GM18868 (cell line): ENCODE measurements around the gene ADRB1.

Source experiments
- ATAC-seq: cut with Tn5 transposase; IDR thresholded peaks from one replicate; pipeline ENCODE4 v1.9.1; 2021; ENCODE audit warnings: mild to moderate bottlenecking, moderate library complexity; ENCODE audit not compliant: unreplicated experiment

ADRB1 gene

GRCh38 chr10:114025611-114026130 is 18.0 kb upstream of the ADRB1 start:
- no peak for ATAC-seq

- ATAC-seq = peak; percentile 53
These were observed 17.3 kb upstream of the ADRB1 start for GRCh38 chr10:114026189-114027040.

GRCh38 chr10:114027041-114027394 is 16.6 kb upstream of the ADRB1 start:
- no peak for ATAC-seq

- no peak for ATAC-seq
These were observed 15.7 kb upstream of the ADRB1 start for GRCh38 chr10:114027951-114028350.

DNA sequence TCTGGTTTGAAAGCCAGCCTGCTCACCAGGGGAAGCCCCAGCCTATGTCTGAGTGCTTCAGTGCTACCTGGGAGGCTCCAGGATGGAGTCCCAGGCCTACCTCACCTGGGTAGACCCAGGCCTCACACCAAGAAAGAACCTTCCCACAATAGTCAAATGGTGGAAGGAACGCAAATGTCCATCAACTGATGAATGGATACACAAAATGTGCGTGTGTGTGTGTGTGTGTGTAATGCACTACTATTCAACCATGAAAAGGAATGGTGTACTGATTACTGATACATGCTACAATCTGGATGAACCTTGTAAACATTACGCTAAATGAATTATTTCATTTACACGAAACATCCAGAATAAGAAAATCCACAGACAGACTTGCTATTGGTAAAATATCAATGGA is 15.2 kb upstream of the ADRB1 start:
- ATAC-seq = no peak

DNA sequence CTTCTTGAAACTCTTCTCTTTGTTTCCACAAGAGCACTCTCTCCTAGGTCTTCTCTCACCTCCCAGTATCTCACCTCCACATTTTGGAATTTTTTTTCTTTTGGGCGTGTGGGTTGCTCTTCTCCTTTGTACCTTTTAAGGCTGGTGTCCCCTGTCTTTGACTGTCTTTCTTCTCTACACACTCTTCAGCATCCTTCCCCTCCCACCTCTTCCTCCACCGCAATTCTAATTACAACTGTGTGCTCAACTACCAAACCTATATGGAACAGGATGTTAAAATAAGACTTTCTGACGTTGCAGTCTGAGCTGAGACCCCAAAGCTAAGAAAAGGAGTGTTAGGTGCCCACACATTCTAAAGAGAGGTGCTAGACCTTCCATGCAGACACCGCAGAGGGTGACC is 14.0 kb upstream of the ADRB1 start:
- no peak for ATAC-seq

- ATAC-seq = no peak
These were observed 13.5 kb upstream of the ADRB1 start for GRCh38 chr10:114030140-114030539.

- no peak for ATAC-seq
These were observed 12.3 kb upstream of the ADRB1 start for GRCh38 chr10:114031073-114031972.

- ATAC-seq = no peak
These were observed 10.1 kb upstream of the ADRB1 start for GRCh38 chr10:114033566-114033965.

- ATAC-seq = no peak
These were observed 8.6 kb upstream of the ADRB1 start for GRCh38 chr10:114034923-114035645.

- ATAC-seq = no peak
These were observed 7.9 kb upstream of the ADRB1 start for GRCh38 chr10:114035791-114036190.

GRCh38 chr10:114038819-114039218 is 4.8 kb upstream of the ADRB1 start:
- no peak for ATAC-seq

GRCh38 chr10:114041166-114041565 is 2.5 kb upstream of the ADRB1 start:
- ATAC-seq = no peak

DNA sequence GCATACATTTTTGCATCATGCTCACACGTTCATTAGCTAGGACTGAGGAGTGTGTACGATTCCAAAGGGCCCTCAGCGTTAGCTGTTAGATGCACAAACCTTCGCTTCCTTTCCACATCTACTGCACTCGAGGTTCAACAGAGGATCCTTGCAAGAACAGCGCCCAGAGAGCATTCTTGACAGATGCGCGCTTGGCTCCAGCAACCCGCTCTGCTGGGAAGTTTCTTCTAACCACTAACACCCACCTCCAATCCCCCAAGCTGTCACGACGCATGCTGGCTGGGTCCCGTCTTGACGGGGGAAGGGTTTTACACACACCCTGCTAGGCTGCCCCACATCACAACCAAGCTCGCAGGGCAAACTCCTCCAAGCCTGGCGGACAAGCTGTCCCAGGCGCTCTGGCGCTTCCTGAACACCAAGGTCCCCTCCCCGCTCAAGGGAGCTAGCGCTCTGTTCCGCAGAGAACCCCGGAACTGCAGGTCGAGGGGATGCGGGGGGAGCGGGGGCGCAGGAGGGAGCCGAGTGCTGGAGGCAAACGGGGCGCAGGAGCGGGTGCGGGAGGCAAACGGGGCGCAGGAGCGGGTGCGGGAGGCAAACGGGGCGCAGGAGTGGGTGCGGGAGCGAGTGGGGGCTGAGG is 653 bp upstream of the ADRB1 start:
- peak; percentile 59 for ATAC-seq

DNA sequence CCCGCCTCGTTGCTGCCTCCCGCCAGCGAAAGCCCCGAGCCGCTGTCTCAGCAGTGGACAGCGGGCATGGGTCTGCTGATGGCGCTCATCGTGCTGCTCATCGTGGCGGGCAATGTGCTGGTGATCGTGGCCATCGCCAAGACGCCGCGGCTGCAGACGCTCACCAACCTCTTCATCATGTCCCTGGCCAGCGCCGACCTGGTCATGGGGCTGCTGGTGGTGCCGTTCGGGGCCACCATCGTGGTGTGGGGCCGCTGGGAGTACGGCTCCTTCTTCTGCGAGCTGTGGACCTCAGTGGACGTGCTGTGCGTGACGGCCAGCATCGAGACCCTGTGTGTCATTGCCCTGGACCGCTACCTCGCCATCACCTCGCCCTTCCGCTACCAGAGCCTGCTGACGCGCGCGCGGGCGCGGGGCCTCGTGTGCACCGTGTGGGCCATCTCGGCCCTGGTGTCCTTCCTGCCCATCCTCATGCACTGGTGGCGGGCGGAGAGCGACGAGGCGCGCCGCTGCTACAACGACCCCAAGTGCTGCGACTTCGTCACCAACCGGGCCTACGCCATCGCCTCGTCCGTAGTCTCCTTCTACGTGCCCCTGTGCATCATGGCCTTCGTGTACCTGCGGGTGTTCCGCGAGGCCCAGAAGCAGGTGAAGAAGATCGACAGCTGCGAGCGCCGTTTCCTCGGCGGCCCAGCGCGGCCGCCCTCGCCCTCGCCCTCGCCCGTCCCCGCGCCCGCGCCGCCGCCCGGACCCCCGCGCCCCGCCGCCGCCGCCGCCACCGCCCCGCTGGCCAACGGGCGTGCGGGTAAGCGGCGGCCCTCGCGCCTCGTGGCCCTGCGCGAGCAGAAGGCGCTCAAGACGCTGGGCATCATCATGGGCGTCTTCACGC is 825 bp downstream of the ADRB1 start:
- ATAC-seq = no peak

- ATAC-seq = no peak
These were observed 1.7 kb downstream of the ADRB1 start for GRCh38 chr10:114045136-114046086.

- no peak for ATAC-seq
These were observed 2.4 kb downstream of the ADRB1 start for GRCh38 chr10:114046087-114046458.

DNA sequence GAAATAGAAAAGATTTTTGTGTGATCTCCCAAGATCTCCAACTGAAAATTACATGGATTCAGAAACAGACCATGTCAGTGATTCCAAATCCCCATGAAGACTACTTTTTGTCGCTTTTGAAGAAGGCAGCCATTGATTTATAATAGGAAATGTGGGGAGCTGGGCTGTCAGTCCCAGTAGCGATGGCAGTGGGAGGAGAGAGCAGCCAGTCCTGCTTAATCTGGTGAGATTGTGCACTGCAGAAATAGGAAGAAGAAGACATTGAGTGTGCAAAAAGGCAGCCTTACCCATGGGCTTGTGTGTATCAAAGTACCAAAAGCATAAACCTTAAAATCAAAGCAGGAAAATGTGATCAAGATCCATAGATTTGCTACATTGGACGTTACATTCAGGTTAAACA is 4.8 kb downstream of the ADRB1 start:
- no peak for ATAC-seq

- no peak for ATAC-seq
These were observed 8.0 kb downstream of the ADRB1 start for GRCh38 chr10:114051714-114052113.
